HG02943 (cell line): ENCODE results near the gene VWA5A.

Experiments
- ATAC-seq: cut with Tn5 transposase; IDR thresholded peaks from one replicate; pipeline ENCODE4 v1.9.1; 2021; ENCODE audit warnings: mild to moderate bottlenecking, low read depth, moderate library complexity; ENCODE audit not compliant: unreplicated experiment

VWA5A gene, protein sequence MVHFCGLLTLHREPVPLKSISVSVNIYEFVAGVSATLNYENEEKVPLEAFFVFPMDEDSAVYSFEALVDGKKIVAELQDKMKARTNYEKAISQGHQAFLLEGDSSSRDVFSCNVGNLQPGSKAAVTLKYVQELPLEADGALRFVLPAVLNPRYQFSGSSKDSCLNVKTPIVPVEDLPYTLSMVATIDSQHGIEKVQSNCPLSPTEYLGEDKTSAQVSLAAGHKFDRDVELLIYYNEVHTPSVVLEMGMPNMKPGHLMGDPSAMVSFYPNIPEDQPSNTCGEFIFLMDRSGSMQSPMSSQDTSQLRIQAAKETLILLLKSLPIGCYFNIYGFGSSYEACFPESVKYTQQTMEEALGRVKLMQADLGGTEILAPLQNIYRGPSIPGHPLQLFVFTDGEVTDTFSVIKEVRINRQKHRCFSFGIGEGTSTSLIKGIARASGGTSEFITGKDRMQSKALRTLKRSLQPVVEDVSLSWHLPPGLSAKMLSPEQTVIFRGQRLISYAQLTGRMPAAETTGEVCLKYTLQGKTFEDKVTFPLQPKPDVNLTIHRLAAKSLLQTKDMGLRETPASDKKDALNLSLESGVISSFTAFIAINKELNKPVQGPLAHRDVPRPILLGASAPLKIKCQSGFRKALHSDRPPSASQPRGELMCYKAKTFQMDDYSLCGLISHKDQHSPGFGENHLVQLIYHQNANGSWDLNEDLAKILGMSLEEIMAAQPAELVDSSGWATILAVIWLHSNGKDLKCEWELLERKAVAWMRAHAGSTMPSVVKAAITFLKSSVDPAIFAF

DNA sequence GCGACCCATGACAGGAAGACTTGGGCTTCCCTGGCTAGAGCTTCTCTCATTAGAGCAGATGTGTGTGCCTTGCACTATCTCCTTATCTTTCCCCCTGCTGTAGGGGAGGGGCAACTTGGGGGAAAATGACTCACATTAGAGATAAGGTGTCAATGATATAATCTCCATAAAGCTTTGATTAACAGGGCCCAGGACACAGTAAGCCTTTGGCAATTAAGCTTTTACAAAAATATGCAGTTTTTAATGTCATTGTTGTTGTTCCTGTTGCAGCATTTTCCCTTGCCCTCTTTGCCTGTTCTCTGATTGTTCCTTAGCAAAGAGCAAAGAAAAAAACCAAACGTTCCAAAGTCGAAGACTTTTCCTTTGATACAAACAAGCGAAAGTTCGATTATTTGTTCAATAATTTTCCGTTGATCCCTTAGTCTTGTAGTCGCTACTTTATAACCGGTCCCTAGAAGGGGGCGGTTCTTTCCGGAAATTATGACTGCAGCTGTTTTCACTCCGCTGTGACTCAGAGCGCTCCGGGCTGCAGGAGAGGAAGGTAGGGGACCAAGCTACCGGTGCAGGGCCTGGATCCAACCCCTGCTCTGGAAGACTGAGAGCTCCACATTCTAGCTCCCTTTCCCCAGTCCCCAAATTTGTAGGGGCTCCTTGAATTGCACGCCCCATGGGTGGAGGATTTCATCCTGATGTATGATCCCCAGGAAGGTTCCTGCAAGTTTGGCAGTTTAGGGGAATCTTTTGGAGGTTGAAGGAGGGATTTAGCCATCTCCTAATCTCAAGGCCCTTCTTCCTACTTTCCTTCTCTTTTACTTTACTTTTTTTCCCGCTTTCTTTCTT lies at the start of gene VWA5A:
TSS of gene VWA5A (plus strand) at position 509 of the 840 bp plus-strand sequence. CDS start 2,062 bp downstream, outside the sequence.
- peak; percentile 99 for ATAC-seq

DNA sequence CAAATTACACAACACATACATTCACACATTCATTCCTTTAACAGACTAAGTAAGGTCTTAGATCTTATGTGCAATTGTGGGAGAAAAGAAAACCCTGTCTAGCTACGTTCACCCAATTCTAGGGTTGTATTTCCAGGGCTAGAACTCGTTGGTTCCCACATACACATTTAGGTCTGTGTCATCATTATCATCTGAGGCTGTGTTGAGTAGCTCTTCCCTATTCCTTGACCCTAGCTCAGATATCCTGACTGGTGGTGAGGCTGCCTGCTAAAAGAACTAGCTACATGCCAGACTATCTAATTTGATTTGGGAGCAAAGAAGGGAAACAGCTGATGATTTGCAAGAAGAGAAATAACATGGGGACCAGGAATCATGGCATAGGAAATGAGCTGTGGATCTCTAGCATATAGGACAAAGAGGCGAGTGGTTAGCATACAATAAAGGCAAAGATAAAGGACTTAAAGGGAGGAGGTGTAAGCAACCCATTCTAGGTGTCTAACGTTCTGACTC lies 46.6 kb upstream of the VWA5A start:
- ATAC-seq = no peak

DNA sequence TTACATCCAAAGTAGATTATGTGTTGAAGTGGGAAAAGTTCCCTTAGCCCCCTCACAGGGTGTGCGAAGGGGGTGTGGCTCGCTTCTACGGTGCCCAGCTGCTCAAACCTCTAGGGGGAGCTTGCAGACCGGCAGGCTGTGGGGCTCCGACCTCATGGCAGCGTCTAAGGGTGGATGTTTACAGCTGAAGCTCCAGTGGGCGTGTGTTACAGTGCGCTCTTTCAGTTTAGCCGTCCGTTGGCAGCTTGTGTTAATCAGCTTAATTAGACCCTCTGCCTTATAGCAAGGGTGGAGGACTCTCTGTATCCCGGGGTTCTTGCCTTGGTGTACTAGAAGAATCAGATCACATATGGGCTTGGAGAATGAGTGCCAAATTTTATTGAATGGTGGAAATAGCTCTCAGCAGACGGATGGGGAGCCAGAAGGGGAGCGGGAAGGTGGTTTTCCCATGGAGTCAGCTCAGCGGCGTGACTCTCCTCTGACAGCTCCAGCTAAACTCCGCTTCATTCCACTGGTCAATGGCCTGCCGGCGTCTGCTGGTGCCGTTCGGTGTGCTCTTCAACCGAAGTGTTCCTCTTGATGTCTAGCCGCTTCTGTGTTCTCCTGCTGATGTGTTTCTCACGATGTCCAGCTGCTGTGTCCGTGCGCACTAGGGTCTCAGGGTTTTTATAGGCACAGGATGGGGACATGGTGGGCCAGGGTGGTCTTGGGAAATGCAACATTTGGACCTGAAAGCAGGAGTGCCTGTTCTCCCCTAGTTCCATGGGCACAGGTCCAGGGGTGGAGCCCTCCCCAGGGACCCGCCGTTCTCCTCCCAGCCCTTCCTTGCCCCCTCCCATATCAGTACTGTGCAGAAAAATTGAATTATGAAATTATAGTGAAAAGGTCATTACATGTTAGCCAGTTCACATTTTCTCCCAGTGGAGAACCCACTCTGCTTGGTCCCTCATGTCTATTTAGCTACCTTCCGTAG lies 45.5 kb upstream of the VWA5A start:
- ATAC-seq = peak; percentile 69

DNA sequence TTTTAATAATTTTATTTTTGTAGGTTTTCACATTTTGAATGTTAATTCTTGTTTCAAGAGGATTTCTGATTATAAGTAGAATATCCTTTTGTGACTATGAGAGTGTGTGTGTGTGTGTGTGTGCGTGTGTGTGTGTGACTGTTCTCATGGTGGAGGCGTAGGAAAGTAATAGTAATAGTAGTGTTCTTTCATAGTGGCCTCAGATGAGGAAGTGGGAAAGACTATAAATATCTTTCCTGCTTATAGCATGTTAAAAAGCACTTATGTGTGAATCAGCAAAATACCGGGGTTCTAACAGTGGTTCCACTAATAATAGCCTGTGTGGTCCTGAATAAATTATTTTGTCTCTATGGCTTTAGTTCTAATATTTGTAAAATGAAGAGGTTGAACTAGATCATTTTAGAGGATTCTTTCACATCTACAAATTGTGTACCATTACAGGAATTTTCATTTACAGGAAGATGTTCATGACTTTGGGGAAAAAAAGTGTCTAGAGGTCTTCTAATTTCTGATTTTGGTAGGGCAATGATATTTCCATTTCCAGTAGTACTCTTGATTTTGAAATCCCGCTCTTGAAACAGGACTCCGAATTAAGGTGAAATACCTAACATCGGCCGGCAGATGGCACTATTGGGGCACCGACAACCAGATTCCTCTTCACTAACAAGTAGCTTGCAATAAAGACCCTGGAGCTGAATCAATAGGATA lies 44.2 kb upstream of the VWA5A start:
- peak; percentile 68 for ATAC-seq

DNA sequence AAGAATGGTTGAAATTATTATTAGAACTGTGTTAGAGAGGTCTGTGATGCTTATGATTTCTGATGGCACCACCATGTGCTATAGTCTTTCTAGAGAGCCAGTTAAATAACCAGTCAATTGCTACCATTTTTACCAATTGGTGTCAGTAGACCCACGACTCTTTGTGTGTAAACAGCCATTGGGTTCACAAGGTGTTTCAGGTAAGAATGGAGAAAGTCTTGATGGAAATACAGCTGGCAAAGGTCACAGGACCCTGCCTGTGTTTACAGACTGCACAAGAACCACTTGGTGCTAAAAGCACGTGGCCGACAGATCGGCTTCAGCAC lies 43.7 kb upstream of the VWA5A start:
- ATAC-seq = no peak

DNA sequence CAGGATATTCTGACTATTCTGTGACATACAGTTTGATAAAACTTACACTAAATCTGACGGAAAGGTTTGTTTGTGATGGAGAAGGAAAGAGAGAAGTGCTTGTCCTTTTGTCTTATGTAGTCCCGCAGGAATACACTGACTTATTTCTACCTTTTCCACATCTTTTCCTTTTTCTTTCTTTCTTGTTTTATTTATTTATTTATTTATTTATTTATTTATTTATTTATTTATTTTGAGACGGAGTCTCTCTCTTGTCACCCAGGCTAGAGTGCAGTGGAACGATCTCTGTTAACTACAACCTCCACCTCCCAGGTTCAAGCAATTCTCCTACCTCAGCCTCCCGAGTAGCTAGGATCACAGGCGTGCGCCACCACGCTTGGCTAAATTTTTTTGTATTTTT lies 43.1 kb upstream of the VWA5A start:
- ATAC-seq = no peak

DNA sequence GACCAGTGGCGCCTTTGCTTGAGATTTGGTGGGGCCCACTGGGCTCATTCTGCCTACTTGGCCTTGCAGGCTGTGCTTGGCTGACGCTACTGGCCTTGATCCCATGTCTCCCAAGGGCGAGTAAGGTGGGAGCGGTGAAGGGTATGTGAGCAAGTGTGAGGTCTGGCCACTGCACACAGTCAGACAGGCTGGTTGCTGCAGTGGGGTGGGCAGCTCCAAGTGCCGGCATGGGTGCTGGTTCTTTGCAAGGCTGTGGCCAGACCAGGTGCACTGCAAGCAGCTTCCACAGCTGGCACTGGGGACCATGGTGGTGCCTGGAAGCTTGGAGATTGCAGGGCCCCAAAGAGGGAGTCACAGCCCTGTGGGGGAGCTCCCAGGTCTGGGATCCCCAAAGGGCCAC lies 40.7 kb upstream of the VWA5A start:
- no peak for ATAC-seq

DNA sequence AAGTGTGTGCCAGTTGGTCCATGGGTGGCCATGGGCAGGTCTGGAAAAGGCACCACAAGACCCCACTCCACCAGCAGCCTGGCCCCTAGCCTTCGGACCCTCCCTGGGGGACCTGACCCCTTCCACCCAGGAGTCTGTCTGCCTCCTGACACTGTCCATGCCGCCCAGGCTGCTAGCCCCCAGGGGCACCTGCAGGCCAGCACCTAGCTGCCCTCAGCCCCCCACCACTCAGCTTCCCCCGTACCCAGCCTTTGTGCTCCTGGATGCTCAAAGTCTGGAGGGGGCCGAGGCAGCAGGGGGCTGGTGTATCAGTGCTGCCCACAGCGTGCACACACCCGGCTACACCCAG lies 39.8 kb upstream of the VWA5A start:
- ATAC-seq = no peak

DNA sequence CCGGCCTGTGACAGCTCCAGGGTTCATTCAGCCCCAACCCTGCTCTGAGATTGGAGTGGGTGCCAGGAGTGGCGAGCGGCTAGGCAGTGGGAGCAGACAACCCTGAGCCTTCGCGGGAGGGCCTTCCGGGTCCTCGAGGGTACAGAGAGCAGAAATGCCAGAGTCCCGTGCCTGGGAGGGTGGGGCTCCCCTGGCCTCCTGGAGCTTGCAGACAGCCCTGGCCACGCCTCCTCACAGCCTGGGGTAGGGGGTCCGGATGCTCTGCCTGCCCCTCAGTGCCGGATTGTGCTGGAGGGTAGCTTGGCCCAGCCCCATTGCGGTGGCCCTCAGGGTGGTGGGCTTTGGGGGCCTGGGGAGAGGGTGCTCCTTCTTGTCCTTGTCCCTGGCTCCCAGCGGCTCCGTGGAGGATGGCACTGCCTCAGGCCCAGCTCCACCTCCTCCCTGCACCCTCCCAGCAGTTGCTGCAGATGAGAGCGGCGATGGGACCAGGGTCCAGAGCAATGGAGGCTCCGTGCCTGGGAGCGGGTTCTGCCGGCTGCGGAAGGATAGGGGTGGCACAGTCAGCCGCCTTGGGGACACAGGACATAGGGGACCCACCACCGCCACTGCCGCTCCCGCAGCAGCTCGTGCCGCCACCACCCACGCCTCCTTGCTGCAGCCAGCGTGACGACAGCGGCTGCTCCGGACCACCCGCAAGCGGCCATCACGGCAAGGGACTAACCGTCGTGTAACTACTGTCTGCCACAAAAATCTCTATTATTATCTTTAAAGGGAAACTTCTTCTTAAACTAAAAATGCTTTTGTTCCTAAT lies 39.2 kb upstream of the VWA5A start:
- ATAC-seq = peak; percentile 59

DNA sequence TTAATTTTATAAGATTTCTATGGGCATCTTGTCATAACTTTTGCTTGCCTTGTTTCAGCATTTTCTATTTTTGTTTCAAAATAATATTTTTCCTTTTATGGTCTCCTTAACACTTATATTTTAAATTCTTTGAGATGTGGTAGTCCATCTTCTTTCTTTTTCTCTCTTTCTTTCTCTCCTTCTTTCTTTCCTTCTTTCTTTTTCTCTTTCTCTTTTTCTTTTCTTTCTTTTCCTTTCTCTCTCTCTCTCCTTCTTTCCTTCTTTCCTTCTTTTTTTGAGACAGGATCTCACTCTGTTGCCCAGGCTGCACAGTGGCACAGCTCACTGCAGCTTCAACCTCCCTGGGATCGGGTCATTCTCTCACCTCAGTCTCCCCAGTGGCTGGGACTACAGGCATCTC lies 38.0 kb upstream of the VWA5A start:
- ATAC-seq = no peak

DNA sequence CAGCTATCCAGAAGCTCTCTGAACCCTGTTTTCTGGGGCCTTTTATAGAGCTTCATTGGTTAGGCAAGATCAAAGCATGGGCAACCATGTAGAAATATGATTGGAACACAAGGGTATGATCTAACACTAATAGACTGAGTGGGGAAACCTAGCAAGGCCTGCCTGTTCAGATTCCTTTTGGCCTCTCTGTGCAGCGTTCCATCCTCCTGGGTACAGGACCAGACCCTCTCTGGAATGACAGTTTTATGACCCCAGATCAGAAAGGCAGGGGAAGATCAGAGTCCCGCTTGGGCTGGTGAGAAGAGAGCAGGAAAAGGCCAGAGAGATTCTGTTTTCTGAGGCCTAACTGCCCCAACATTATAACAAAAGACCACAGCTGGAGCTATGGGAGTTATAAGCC lies 36.7 kb upstream of the VWA5A start:
- ATAC-seq = no peak

DNA sequence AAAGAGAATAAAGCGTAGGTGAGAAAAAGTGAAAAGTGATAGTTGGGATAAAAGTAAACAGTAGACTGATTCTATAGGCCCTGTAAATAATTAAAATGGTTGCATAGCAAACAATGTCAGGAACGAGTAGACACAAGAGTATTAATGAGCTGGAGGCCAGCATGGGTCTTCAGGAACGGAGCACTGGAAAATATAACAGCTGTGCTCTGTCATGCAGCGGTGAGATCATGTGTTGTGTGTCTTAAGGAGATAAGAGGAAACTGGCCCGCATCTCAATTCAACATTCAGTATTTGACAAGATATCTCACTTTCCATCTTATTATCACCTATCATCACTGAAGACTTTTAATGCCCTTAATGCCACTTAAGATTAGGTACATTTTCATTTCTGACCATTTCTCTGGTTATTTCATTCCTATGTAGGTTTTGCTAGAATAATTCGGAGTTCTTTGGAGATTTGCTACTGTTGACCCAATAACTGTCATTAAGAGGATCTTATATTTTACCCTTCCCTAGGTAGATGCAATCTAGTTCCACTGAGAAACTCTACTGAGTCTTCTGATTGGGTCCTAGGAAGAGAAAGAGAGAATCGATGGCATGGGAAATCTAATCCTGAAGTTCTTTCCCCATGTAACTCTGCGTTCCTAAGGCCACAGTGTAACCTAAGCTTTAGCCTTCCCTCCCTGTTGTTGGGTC lies 35.5 kb upstream of the VWA5A start:
- ATAC-seq = no peak

DNA sequence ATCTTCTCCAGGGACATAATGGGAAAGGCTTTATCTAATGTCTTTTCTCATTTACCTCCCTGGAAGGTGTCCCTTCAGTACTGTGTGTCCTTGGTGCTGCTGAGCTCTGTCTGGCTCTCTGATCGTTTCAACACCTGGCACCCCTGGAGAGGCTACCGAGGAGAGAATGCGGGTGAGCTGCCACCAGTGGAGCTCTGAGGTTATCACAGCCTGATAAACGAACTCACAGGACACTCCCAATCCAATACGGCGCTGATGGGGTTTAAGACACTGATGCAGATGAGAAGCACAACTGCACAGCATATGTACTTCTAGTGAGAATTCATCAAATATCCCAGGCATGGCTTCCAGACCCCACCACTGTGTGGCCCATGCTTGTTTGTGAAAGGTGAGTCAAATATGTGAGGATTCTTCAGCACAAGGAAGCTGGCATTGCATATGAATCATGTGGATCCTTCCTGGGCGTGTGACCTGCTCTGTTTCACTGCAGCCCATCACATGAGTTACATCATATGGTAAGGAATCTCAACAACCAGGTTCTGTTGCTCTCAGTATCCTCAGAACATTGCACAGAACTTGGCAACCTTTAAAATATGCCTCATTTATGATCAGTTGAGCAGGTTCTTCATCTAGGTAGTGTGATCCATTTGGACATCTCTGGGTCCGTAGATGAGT lies 34.8 kb upstream of the VWA5A start:
- ATAC-seq = no peak

DNA sequence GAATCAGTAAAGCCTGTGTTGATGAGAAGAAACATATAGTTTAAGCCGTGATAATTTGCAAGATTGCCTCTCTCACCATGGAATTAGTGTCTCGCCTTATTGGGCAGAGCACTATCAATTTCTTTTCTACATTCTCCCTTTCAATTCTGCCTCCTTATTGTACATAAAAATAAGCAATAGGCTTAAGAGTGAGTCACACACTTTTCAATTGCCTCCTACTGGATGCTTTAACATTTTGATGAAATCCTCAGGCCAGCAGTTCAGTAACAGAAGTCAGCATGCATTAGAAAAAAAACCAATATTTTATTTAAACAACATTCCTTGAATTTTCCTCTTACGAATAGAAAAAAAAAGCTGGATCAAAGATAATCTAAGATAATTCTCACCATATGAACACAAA lies 33.8 kb upstream of the VWA5A start:
- no peak for ATAC-seq

DNA sequence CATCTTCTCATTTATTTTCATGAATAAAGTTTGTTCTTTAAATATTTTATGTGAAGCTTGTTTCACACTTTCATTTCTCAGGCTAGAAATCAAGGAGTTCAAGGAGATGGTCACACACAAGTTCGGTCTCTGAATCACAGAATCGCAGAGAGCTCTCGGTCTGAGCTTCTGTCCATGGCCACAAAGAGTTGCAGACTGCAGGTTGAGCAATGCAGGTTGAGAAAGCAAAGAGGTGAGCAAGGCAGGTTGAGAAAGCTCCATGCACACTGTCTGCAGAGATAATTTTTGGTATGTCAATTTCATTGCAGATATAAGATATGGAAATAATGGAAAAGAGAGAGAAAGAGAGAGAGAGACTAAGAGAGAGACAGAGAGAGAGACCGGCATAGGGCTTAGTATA lies 32.9 kb upstream of the VWA5A start:
- ATAC-seq = no peak

DNA sequence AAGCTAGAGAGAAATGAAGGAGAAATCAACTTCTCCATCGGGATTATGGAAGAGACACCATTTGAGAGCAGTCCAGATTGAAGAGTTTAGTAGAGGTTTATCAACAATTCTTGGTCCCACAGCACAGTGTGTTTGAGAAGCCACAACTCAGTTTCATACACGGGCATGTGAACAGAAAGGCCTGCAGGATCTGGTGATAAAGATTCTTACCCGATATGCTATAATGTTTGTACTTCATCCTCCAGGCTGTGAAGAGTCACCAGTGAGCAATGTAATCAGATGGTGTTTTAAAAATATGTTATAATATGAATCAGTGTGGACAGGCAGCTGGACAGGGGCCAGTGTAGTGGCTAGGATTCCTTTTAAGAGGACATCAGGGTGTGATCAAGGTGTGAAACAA lies 29.7 kb upstream of the VWA5A start:
- no peak for ATAC-seq
